ENCODE data around the gene RASSF8.

- no peak for TF ChIP-seq CEBPB (IDR thresholded peaks at IDR 0.05)
- TF ChIP-seq EP300 (IDR thresholded peaks at IDR 0.05; ENCODE audit: borderline replicate concordance), result no peak
- TF ChIP-seq RAD21 (IDR thresholded peaks at IDR 0.05; ENCODE audit: low read depth), result no peak
- TF ChIP-seq CREB1 (IDR thresholded peaks at IDR 0.05; ENCODE audit: low read depth), result no peak
- no peak for TF ChIP-seq MAX (IDR thresholded peaks at IDR 0.05)
Observed at GRCh38 chr12:26112703-26113147, 154.2 kb downstream of the RASSF8 start.

Data from Ishikawa (cell line).